Fibroblast of the conjunctiva (primary cell): ENCODE measurements around the gene GEMIN4.
"Not testable (repeated sequence)": the region's sequence is repeated elsewhere in the genome, so short reads cannot be mapped to it uniquely, and the experiment has no call there.

Experiments
- DNase-seq: peaks from one replicate; pipeline ENCODE4 v3.0.0-alpha.2; 2010; ENCODE audit warnings: low read depth

The GEMIN4 gene

DNA sequence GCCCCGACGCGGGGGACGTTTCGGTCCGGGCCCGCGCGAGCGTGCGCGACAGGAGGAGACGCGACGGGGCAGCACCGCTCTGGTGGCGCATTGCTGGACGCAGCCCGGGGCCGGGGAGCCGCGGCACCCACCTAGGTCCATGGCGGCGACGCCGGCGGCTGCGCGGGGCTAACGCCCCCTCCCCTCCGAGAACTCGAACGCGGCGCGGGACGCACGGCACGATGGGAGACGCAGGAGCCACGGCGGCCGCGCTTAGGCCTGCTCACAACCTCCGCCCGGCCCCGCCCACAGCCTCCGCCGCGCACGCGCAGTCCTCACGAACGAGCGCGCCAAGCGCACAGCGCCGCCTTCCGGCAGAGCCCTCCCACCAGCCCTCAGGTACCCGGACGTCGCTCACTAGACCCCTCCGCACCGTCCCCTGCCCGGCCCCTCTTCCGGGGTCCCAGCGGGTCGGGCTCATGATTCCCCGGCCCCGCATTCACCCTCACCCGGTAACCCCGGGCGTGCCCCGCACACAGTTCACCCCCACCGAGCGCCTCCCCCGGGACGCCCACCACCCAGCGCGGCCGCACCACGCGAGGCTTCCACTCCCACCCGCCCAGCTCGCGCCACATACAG lies at the start of gene GEMIN4:
GEMIN4 (minus strand) TSS at position 263 of the 618 bp plus-strand sequence; CDS start at position 141, 122 bp downstream.
- peak; percentile 73 for DNase-seq

DNA sequence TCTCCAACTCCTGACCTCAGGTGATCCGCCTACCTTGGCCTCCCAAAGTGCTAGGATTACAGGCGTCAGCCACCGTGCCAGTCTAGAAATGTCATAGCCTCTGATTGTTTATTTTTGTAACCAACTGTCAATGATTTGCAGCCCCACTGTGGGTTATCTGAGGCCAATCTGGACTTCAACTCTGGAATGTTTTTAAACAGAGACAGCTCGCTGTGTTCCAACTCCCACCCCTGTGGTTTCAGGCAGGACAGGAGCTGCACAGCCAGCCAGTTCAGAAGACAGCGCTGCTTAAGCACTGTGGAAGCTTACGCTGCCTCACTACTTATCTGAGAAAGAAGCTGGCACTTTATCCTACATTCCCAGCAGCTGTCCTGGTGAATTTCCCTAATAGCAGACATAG lies 49.6 kb upstream of the GEMIN4 start:
- no peak for DNase-seq

DNA sequence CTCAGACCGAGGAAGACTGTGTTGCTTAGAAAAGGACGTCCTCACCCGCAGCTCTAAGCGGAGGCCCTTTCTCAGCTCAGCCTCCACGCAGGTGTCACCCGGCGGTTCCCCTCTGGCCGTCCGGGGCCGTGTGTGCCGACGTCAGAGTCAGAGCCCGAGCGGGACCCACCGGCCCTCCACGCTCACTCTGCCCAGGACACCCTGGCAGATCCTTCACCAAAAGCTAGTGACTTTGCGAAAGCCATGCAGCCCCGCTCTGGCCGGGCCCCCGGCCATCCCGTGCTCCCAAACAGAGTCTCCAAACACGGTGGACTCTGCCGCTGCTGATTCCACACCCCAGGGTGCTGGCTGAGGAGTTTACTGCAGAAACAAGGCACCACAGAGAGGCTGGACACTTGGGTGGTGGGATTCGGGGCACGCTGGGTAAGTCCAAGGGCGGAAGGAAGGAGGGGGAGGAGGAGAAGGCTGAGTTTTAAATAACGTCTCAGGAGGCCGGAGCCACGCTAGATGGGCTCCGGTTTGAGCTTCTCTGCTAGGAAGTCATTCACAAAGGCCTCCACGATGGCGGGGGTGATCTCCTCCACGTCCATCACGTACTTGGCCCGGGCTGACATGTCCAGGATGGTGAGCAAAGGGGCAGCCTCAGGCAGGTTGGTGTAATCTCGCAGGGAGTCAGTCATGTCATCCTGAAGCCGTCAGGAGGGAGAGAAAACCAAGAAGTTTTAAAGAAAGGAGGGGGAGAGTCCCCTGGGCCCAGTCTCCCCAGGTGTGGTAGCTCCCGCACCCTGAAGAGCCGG lies 48.6 kb upstream of the GEMIN4 start:
- no peak for DNase-seq

DNA sequence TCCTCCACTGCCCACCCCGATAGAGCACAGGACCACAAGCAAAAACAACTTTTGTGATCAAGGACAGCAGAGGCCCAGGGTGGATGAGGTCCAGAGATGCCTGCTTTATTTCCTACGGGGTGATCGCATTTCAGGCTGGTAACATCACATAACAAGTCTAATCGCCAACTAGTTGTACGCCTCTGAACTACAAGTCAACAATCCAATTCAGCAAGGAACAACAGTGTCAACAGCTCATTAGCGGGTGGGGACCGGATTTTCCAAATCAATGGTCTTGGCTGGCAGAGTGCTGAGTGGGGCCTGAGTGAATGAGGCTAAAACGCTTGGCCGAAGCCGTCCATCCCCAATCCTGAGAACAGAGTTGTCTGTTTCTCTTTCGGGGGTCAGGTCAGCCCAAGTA lies 47.2 kb upstream of the GEMIN4 start:
- no peak for DNase-seq

DNA sequence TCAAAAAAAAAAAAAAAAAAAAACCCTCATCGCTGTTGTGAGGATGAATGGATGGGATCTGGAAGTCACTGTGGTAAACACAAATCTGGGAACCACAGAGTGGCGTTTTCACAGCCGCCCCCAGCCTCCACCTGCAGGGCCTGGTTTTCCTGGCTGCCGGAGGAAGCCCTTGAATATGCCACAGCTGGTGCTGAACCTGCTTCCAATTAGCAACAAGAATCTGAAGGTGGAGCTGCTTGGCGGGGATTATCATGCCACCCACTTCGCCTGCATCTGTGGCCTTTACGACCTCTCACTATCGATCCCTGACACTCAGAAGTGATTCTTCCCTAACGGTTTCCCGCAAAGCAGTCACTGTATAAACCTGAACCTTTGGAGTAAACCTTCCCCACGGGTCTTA lies 46.2 kb upstream of the GEMIN4 start:
- no peak for DNase-seq

DNA sequence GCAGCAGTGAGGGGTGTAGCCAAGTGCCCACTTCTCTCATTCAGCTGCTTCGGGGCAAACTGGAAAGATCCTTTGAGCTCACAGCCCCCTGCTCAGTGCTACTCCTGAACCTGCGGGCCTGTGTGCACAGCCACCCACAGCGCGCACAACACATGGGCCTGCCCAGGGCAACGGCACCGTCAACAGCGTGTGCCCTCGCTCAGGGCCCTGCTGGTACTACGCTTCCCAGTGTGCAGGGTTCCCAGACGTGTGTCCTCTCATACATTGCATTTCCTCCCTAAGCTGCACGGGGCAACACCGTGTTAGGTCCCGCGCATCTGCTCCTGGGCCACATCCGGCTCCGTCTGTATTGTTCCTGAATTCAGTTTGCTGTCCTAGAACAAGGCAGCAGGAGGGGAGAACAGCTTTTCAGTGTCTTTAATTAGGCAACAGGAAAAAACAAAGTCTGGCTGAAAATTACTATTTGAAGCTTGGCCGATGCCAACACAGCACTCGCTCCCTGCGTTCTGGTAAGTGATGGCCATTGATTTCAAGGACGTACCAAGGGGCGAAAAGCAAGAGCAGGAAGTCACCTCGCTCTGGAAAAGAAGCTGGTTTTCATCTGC lies 45.3 kb upstream of the GEMIN4 start:
- DNase-seq = no peak

DNA sequence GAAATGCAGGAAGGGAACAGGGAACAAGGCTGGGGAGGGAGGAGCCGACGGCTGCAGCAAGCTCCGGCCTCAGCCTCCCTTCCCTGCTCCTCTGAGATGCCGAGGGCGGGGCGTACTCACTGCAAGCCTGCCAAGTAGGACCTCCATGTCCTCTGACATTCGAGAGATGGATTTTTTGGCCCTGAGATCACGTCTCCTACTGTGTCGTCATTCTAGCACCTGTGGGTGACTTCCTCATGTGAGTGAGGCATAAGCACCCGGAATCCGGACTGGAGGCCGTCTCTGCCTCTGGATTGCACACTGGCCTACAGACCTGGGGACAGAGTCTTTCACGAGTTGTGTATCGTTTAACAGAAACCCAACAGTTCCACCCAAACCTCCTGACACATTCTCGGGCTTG lies 44.5 kb upstream of the GEMIN4 start:
- no peak for DNase-seq

DNA sequence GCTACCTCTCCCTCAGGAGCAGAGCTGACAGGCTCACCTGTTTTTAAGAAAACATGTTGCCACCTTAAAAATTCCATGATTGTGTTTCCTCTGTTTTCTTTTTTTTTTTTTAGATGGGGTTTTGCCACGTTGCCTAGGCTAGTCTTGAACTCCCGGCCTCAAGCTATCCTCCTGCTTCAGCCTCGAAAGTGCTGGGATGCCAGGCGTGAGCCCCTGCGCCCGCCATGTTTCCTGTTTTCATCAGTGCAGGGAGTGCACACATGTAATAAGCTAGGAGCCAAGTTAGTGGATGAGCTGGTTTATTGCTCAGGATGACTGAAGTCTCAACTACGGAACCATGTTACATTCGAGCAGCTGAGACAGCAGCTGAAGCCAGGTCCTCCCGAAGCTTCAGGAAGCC lies 43.7 kb upstream of the GEMIN4 start:
- no peak for DNase-seq

DNA sequence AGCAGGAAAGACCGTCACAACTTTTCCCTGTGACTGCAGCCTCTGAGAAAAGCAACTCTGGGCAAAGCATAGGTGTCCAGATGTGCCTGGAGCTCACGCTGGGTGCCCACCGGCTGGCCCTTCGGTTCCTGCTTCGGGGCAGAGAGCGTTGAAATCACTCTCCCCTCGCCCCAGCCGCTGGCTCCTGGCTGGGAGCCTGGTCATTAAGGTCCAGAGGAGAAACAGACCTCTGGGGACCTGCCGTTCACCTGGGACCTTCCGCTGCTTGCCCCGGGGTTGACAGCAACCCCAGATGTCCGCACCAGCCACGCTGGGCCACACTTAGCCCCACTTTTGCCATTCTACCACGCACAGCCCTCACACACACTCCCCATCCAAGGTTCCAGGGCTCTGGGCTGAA lies 43.2 kb upstream of the GEMIN4 start:
- no peak for DNase-seq

DNA sequence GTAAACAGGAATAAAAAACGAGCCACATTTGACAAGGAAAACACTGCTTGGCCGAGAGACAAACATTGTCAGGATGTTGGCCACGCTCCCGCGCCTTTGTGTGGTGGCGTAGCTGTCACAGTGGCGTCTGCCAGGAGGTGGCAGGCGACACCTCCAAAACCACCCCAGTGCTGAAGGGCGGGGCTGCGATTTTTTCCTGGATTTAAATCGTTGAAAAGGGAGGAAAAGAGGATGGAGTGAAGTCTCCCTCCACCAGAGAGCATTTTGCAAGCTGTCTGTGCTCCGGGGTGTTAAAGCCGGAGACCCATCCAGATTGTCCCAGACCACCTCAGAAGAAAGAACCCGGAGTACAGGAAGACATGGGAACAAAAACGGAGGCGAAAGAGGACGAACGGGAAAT lies 42.8 kb upstream of the GEMIN4 start:
- peak; percentile 72 for DNase-seq

DNA sequence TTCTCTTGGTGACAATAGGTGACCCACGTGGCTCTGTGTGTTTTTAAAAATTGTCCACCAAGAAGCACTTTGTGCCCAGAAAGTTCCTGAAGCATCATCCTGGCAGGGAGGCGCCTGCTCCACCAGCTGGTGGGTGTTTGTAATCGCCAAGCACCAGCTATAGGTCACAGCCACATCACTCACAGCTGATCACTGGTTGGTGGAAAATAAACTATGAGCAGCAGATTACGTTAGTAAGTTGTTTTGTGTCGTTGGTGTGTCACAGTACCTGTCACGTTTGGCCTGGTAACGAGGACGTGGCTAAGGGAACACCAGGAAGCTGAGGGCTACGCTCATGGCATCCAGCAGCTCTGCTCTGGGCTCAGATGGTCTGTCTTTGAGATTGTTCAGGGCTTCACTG lies 40.2 kb upstream of the GEMIN4 start:
- DNase-seq = no peak

DNA sequence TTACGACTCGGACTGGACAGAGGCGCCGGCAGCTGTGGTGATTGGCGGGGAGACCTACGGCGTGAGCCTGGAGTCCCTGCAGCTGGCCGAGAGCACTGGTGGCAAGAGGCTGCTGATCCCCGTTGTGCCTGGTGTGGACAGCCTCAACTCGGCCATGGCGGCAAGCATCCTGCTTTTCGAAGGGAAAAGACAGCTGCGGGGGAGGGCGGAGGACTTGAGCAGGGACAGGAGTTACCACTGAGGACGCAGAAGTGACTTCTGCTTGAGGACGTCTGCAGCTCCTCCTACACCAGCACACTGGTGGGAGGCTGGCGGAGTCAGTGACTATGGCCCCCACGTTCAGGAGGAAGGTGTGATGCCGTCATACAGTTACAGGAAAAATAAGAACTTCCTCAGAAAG lies 39.8 kb upstream of the GEMIN4 start:
- DNase-seq = no peak

DNA sequence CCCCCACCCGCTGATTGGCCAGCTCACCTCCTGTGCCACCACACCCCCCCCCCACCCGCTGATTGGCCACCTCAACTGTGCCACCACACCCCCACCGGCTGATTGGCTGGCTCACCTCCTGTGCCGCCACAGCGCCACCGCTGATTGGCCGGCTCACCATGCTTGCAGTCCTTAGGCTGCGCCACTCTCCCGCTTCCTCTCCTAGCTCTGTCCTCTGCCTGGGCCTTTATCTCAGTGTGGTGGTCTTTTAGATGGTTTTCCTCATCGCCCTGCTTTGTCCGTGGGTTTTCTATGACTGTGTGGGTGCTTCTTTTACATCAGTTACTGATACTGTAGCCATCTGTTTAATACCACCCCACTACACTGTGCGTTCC lies 38.8 kb upstream of the GEMIN4 start:
- DNase-seq = not testable (repeated sequence)

DNA sequence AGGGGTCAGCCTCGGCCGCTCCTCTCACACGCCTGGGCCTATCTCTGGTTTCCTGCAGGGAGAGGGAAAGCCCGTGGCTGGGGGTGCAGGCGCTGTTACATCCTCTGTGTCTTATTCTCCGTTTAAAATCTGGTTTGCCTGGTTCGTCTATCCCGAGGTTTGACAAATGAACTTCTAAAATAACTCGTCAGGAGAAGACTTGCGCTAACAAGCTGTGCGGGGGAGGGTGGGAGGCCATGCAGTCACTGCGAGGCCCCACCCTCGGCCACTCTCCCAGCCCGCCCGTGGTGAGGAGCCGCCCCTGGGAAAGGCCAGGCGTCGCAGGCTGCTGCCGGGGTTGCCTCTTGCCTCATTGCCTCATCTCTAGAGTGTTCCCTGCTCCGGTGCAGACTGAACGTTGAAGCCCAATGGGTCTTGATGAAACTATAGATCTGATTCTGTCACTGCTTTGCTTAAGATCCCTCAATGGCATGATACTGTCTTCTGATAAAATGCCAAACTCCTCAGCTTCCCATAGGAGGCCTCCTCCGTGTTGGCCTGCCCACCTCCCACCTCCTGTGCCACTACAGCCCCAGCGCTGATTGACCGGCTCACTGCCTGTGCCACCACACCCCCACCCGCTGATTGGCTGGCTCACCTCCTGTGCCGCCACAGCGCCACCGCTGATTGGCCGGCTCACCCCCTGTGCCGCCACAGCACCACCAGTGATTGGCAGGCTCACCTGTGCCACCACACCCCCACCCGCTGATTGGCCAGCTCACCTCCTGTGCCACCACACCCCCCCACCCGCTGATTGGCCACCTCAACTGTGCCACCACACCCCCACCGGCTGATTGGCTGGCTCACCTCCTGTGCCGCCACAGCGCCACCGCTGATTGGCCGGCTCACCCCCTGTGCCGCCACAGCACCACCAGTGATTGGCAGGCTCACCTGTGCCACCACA lies 38.1 kb upstream of the GEMIN4 start:
- DNase-seq = peak; percentile 43

DNA sequence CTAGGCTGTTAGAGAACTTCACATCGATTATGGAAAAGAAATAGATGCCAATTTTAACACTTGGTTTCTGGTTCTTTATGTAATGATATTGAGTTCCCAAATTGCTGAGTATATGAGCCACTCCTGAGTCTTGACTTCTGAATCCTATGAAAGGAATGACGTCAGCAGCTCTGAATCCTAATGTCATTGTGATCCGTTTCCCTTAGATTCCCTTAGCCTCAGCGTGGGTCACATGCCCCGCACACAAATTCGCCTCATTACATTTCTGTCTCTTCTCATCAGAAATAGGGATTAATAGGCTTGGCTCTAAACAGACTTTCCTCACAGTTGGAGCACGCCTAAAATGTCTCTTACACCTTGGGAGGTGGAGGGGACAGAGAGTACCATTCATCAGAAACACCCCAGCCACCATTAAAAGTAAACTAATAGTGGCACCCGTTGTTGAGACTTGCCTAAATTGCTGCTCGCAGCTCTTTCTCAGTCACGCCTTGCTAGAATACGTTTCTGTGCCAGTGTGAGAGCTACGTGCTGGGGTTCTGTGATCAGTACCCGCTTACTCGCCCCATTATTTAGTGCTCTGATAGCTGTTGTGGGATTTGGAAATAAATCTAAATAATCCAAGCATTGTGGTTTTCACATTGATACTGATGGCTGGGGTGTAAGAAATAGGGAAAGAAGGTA lies 37.2 kb upstream of the GEMIN4 start:
- DNase-seq = no peak

DNA sequence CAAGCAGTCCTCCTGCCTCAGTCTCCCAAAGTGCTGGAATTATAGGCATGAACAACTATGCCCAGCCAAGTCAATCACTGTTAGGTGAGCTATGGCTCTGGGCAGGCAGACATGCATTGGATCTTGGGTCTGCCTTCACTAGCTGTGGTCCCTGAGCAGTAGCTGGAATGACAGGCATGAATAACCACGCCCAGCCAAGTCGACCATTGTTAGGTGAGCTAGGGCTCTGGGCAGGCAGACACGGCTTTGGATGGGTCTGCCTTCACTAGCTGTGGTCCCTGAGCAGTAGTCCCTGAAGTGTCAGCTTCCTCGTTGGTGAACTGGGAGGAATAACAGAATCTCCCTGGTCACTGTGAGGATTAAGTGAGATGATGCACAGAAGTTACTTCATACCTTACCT lies 36.5 kb upstream of the GEMIN4 start:
- DNase-seq = no peak

DNA sequence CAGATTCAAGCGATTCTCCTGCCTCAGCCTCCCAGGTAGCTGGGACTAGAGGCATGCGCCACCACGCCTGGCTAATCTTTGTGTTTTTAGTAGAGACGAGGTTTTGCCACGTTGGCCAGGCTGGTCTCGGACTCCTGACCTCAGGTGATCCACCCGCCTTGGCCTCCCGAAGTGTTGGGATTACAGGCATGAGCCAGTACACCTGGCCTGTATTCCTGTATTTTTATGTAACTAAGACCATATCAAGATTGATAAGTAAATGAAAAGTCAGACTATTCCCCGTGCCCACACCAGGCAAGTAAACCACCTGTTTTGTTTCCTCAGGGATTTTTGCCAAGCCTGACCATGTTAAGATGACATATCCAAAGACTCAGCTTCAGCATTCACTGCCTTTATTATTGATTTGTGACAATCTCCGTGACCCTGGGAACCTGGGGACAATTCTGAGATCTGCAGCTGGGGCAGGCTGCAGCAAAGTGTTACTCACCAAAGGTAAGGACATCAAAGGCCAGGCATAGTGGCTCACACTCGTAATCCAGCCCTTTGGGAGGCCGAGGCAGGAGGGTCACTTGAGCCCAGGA lies 35.7 kb upstream of the GEMIN4 start:
- no peak for DNase-seq

DNA sequence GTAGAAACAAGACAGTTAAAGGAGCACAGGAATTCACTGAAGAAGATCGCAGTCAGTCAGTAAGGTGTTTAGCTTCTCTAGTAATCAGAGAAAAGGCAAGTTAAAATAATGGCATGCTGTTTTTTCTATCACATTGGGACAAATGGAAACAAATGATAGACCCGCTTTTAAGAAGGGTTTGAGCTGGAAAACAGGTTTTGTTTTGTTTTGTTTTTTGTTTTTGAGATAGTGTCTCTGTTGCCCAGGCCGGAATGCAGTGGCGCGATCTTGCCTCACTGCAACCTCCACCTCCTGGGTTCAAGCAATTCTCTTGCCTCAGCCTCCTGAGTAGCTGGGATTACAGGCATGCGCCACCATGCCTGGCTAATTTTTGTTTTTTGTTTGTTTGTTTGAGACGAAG lies 33.8 kb upstream of the GEMIN4 start:
- DNase-seq = not testable (repeated sequence)

DNA sequence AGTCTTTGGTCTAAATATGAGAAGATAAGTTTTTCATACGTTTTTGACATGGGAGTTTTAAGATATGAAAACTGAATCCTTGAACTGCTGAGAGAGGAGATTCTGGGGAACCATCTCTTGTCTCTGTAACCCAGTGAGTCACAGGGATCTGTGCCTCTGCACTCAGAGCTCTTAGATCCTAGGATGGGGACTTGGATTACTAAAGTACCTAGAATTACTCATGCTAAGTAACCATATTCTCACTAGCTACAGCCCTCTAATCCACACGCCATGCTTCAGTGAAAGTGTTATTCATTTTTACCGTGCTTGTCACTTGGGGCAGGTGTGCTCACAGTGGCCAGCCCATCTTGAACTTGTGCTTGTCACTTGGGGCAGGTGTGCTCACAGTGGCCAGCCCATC lies 32.1 kb upstream of the GEMIN4 start:
- no peak for DNase-seq

DNA sequence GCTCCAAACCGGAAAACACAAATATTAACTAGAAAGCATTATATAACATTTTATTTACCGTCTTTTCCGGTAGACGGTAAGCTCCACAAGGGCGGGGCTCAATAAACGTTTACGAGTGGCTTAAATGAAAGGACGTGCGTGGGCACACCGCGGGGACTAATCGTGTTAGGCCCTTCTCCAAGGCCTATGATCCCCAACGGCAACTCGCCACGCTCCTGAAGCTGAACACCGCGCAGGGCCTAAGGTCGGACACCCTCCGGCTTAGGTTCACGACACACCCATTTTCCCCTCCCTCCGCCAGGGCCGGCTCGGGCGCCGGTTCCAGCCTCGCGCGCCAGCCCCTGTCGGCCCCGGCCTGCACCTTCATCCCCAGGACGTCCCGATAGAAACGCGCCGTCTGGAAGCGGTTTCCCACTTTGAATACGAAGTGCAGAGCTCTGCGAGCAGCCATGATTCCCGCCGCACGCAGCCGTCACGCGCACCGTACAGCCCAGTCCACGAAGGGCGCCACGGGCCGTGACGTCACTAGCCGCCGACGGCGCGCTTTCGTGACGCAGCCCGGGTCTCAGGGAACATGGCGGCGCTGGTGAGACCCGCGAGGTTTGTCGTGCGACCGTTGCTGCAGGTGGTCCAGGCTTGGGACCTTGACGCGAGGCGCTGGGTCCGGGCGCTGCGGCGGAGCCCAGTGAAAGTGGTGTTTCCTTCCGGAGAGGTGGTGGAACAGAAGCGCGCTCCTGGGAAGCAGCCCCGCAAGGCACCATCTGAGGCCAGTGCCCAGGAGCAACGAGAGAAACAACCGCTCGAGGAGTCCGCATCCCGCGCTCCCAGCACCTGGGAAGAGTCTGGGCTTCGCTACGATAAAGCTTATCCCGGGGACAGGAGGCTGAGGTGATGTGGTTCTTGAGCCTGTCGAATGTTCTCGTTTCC lies 30.0 kb upstream of the GEMIN4 start, which contains the start of the genes GLOD4 and MRM3:
GLOD4 (minus strand) TSS at position 476 of the 927 bp plus-strand sequence; CDS start at position 451, 25 bp downstream.
MRM3 (plus strand) TSS at position 549 of the 927 bp plus-strand sequence; CDS start at position 575, 26 bp downstream.
- peak; percentile 46 for DNase-seq
